Measurements from ENCODE around the gene NOPCHAP1.

The NOPCHAP1 gene

DNA sequence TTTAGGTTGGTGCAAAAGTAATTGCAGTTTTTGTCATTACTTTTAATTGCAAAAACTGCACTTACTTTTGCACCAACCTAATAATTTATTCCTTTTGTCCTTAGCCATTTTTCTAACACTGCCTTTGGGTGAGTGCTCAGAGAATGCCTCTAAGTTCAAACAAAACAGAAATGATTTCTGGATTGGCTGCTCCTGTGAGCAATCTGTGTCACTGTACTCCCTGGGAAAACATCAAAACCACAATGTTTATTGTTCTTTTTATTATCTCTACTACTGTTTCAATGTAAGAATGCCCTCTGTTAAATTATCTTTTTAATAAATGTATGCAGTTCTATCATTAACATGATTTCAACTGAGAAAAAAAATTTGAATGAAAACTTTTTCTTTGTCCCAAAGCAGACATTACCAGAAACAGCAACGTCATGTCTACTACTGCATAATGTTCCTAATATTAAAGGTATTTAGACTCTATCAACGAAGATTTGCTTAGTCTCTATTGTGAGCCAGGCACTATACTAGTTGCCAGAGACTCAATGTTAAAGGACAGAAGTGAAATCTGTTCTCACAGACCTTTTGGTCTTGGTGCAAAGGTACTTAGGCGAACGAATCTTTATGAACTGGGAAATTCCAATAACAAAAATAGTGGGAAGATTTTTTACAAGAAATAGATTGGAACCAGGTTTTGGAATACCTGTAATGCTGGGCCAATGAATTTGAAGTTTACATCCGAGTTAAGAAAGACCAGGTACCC lies 34.2 kb upstream of the NOPCHAP1 start:
- TF ChIP-seq, protein P1, sequence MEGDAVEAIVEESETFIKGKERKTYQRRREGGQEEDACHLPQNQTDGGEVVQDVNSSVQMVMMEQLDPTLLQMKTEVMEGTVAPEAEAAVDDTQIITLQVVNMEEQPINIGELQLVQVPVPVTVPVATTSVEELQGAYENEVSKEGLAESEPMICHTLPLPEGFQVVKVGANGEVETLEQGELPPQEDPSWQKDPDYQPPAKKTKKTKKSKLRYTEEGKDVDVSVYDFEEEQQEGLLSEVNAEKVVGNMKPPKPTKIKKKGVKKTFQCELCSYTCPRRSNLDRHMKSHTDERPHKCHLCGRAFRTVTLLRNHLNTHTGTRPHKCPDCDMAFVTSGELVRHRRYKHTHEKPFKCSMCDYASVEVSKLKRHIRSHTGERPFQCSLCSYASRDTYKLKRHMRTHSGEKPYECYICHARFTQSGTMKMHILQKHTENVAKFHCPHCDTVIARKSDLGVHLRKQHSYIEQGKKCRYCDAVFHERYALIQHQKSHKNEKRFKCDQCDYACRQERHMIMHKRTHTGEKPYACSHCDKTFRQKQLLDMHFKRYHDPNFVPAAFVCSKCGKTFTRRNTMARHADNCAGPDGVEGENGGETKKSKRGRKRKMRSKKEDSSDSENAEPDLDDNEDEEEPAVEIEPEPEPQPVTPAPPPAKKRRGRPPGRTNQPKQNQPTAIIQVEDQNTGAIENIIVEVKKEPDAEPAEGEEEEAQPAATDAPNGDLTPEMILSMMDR (conservative IDR thresholded peaks at IDR 0.05): no peak
- H3K27ac ChIP-seq: no peak overlapping the region; the same call in 1 of the 2 replicates

DNA sequence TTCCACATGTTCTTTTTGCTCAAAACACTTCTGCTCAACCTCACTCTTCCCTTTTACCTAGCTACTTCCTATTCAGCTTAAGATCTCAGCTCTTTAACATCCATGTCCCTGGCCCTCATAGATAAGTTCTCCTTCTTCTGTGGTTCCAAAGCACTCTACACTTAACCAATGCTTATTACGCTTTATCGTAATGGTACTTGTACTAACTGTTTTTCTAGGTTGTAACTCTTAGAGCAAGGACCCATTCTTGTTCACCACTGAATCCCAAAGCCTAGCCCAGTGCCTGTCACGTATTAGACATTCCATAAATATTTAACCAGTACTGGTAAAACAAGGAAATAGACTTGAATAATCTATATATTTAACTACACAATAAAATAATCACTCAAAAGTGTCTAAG lies 33.3 kb upstream of the NOPCHAP1 start:
- no peak overlapping the region for H3K27ac ChIP-seq
- TF ChIP-seq, protein P1 (conservative IDR thresholded peaks at IDR 0.05): no peak

DNA sequence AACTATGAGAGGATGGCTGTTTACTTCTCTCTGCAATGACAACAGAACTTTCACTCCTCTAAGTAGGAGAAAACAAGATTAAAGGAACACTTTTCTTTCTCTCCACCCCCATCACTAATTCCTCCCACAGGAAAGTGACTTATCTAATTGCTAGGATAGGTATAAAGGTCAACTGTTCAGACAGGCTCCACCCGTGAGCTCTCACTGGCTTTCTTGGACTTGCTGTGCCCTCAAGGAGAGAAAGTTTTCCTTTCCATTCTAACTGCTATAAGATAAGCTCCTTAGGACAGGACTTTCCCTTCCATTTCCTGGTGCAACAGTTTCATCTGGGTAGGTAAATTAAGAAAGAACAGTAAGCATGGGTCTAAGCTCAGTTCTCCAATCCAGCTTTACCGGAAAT lies 32.8 kb upstream of the NOPCHAP1 start:
- no peak overlapping the region for H3K27ac ChIP-seq
- TF ChIP-seq, protein P1 (conservative IDR thresholded peaks at IDR 0.05): no peak

DNA sequence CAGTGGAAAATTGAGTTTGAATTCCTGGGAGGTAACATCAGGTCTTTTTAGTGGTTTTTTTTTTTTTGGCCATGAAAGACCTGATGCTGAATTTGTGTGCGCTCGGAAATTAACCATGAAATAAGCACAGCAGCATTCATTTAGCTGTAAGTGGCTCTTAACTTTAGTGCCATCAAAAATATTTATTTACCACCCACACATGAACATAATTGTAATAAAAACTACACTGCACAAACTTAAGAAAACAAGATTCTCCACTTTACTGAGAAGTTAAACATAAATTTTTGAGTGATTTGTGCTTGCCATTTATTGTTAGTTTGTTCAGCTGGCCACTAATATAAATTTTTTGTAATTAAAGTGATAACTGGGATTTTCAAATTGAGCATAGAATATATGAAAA lies 30.4 kb upstream of the NOPCHAP1 start:
- no peak overlapping the region for H3K27ac ChIP-seq
- TF ChIP-seq, protein P1 (conservative IDR thresholded peaks at IDR 0.05): no peak

DNA sequence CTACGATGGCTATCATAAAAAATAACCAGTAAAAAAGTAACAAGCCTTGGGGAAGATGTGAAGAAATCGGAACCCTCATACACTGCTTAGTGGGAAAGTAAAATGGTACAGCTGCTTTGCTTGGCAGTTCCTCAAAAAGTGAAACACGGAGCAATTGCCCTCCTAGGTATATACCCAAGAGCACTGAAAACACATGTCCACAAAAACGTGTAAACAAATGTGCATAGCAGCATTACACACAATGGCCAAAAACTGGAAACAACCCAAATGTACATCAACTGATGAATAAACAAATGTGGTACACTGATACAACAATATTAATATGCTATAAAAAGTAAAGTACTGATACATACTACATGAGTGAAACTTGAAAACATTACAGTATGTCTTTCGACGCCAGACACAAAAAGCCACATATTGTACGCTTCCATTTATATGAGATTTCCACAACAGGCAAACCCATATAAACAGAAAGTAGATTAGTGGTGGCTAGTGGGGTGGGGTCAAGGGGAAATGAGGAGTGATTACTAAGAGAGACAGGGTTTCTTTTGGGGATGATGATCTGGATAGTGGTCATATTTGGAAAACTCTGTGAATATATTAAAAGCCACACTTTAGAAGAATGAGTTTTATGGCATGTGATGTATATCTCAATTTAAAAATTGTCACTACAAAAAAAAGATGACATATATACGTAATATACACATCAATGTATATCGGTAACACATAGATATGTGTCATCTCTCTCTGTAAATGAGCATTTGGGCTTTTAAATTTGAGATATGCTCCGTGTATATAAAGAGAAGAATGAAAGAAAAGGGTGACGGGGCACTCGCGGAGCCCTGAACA lies 29.0 kb upstream of the NOPCHAP1 start:
- peak overlapping the region; percentile 77 for H3K27ac ChIP-seq
- TF ChIP-seq, protein P1 (conservative IDR thresholded peaks at IDR 0.05): no peak

DNA sequence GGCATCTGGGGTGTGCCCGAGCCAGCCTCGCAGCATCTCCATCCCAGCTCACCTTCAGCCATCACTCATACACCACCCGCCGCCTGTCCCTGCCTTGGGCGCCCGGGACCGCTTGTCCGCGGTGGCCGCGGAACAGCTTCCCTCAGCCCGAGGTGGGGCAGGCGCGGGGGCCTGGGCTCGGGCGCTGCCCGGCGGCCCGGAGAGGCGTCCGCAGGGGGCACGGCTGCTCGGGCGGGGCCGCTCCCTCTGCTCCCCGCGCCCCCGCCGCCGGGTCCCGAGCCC lies 28.5 kb upstream of the NOPCHAP1 start:
- TF ChIP-seq, protein P1 (conservative IDR thresholded peaks at IDR 0.05): no peak
- H3K27ac ChIP-seq: peak overlapping the region; percentile 77

DNA sequence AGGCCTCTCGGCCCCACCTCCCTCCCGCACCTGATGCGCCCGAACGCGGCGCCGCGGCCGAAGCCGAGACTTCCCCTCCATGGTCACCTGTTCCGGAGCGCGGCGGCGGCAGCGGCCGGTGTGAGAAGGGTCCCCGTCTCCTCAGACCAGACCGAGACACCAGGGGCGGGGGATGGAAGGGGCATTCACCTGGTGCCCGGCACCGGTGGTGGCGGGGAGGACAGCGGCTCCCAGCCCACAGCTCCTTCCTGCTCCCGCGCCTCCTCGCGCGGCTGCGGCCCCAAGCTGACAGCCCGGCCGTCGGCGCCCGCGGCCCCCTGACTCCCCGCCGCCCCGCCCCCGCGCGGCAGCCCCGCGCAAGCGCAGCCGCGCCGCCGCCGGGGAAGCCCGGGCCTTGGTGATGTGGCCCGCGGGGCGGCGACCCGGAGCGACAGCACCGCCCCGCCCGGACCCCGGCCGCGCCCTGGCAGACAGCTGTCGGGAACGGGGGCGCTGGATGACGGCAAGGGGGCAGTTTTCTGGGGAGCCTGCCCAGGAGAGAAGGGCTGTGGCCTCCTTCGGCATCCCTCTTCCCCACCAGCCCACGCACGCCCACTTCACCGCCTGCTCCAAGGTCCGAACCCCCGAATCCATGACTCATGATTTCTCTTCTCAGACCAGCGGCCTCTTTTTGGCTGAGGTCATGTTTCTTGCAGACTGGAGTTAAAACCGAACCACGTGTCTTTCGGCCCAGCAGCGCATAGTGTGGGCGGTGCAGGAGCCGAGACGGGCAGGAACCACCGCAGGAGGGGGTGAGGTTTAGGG lies 27.9 kb upstream of the NOPCHAP1 start, which contains the start of gene SLC41A2:
Gene SLC41A2, minus strand, starts transcription at position 290 of the 804 bp plus-strand sequence. CDS start 29,763 bp downstream, outside the sequence.
- H3K27ac ChIP-seq: peak within 1 kb of the TSS; percentile 77
- TF ChIP-seq, protein P1 (conservative IDR thresholded peaks at IDR 0.05): peak; percentile 47

Measured in VCaP (cell line).